GM06990 (cell line): ENCODE data around the gene CFAP65.
A peak's percentile ranks its signal among the peaks of the same experiment; 100 is the strongest.

Experiments
- DNase-seq: peaks from one replicate; pipeline ENCODE4 v3.0.0-alpha.2; 2011; ENCODE audit not compliant: insufficient read length; ENCODE audit errors: extremely low read depth
- H3K27me3 ChIP-seq: replicated peaks from 2 replicates; pipeline ENCODE4 v1.6.0; 2011; ENCODE audit warnings: low read length; ENCODE audit not compliant: control insufficient read depth, insufficient read depth
- H3K36me3 ChIP-seq: 2 replicates; pipeline ENCODE4 v1.5.1; 2011; ENCODE audit warnings: low read length; ENCODE audit not compliant: control insufficient read depth, insufficient read depth
- H3K4me3 ChIP-seq: replicated peaks from 2 replicates; pipeline ENCODE4 v1.5.1; 2011; ENCODE audit warnings: low read depth, mild to moderate bottlenecking, control low read depth, low read length
- TF ChIP-seq, protein P1 (sequence below): IDR thresholded peaks from 2 replicates; pipeline ENCODE4 v1.5.1; 2011; ENCODE audit warnings: low read length, control low read depth, mild to moderate bottlenecking, inconsistent platforms; ENCODE audit not compliant: insufficient read depth, poor library complexity, severe bottlenecking

Gene CFAP65

DNA sequence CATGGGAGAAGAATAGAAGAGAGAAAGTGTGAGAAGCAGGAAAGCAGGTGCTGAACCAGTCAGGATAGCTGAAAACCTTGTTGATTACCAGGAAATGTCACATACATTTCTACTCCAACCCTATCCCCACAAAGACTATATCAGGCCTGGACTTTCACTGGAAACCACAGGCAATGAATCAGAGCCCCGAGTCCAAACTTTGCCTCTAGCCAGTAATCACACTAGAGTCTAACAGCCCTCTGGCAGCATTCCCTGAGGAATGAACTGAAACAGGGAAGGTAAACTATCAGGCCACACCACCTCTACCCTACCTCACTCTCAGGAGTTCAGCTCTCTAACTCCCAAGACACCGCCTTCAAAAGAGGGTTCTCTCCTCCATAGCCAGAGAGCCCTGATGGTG is 38.1 kb upstream of the CFAP65 start:
- TF ChIP-seq, protein P1, sequence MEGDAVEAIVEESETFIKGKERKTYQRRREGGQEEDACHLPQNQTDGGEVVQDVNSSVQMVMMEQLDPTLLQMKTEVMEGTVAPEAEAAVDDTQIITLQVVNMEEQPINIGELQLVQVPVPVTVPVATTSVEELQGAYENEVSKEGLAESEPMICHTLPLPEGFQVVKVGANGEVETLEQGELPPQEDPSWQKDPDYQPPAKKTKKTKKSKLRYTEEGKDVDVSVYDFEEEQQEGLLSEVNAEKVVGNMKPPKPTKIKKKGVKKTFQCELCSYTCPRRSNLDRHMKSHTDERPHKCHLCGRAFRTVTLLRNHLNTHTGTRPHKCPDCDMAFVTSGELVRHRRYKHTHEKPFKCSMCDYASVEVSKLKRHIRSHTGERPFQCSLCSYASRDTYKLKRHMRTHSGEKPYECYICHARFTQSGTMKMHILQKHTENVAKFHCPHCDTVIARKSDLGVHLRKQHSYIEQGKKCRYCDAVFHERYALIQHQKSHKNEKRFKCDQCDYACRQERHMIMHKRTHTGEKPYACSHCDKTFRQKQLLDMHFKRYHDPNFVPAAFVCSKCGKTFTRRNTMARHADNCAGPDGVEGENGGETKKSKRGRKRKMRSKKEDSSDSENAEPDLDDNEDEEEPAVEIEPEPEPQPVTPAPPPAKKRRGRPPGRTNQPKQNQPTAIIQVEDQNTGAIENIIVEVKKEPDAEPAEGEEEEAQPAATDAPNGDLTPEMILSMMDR = no peak
- H3K27me3 ChIP-seq = no peaks in the 10 kb centered on the region
- H3K36me3 ChIP-seq = no peaks in the 10 kb centered on the region; the same call in 1 of the 2 replicates
- H3K4me3 ChIP-seq = no peak overlapping the region
- no peak for DNase-seq

DNA sequence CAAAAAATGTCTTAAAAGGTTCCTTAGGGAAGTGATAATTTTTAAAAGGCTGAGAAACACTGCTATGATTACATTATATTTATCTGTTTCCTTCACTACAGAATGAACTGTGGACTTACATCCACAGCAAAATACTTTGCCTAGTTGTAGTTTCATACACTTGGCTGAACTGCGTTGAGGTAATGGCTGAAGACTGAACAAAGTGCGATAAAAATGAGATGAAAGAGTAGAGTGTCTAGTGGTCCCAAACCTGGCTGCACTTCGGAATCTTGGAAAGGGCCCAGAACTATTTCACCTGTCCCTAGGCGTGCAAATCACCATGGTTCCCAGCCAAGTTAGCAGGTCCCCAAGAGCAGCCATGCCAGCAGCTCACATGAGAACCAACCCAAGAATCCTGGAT is 37.6 kb upstream of the CFAP65 start:
- no peak for DNase-seq
- Histone ChIP-seq H3K4me3 (no peak overlapping the region), H3K36me3 (no peaks in the 10 kb centered on the region; the same call in 1 of the 2 replicates), H3K27me3 (no peaks in the 10 kb centered on the region)
- TF ChIP-seq, protein P1 = no peak

DNA sequence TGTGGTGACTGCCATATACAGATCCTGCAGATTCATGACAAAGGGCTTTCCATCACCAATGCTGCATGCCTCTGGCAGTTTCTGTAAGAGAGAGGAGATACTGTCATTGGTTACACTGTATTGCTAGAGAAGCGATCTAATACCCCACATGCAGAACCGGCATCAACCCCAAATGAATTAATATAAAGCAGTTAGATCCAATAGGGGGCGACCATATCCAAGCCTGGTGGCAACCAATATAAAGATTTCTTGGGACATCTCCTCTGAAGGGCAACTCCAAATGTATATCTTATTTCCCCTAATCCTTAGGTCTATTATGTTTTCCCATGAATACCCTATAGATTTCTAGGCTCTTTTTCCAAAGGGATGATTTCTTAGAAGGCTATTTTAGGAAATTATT is 36.8 kb upstream of the CFAP65 start:
- H3K36me3 ChIP-seq = no peaks in the 10 kb centered on the region; the same call in 1 of the 2 replicates
- no peak for DNase-seq
- no peaks in the 10 kb centered on the region for H3K27me3 ChIP-seq
- TF ChIP-seq, protein P1 = no peak
- no peak overlapping the region for H3K4me3 ChIP-seq

DNA sequence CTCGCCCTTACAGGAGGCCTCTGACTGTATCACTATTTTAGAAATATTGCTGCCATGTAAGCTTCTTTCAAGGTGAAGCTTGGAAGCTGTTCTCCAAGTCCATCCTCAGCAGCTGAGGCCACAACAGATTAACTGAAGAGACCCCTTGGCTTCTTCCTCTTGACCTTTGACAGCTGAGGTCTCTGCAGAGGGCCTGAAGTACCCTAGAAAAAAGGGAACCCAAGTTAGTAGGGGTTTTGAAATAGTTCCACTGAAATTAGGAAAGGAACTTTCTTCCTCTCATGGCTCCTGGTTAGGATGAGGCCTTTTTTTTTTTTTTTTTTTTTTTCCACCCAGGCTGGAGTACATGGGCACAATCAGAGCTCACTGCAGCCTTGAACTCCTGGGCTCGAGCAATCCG is 34.9 kb upstream of the CFAP65 start:
- H3K27me3 ChIP-seq = no peaks in the 10 kb centered on the region
- no peak for DNase-seq
- no peak overlapping the region for H3K4me3 ChIP-seq
- H3K36me3 ChIP-seq = no peaks in the 10 kb centered on the region; the same call in 1 of the 2 replicates
- TF ChIP-seq, protein P1 = no peak

DNA sequence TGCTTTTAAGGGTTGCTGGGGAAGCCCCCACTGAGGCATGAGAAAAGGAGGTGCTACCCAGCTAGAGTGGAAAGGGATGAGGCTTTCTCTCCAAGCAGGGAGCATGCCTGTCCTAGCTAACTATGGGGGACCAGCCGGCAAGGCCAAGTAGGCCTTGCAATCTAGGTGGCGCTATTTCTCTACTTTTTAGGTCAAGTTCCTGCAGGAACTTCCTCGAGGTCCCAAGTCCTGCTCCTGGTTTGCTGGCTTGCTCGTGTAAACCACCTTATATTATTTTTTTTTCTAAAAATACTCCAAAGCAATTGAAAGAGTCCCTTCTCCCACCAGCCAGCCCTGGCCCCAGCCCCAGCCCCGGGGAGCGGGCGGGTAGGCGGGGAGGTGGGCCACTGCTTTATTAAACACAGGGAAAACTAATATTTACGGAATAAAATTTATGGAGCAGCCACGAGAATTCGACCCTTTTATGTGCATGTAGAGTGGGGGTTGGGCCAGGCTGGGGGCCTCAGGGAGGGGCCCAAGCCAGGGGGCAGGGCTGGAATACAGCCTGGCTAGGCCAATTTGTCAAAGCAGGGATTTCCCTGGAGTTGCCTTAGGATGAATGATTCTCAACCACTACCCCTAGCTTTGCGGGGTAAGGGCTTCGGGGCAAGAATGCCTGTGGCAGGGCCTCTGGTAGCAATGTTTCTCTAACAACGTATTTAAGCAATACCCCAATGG is 32.3 kb upstream of the CFAP65 start:
- Histone ChIP-seq H3K4me3 (no peak overlapping the region), H3K27me3 (no peaks in the 10 kb centered on the region), H3K36me3 (no peaks in the 10 kb centered on the region; the same call in 1 of the 2 replicates)
- no peak for DNase-seq
- TF ChIP-seq, protein P1 = peak; percentile 65

DNA sequence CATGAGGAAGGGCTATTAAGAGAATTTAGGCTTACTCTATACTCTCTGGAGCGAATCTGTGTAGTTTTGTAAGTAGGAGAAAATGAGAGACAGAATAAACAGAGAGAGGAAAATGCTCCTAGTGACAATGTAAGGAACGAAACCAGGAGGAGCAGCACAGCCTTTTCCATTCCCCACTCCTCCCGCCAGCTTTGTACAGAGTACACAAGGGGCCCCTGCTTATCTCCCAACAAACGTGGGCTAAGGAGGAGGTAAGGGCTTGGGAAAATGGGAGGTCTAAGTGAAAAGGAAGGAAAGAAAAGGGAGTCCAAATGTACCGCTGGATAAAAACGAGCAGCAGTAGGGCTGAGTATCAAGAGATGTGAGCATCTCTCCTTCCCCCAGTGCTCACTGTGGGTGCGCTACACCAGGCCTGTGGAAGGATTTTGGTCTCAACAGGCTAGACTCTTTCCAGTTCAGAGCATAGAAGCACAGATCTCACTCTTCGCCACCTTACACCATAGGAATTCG is 31.5 kb upstream of the CFAP65 start:
- H3K27me3 ChIP-seq = no peaks in the 10 kb centered on the region
- H3K4me3 ChIP-seq = no peak overlapping the region
- TF ChIP-seq, protein P1 = no peak
- DNase-seq = no peak
- no peaks in the 10 kb centered on the region; the same call in 1 of the 2 replicates for H3K36me3 ChIP-seq
